ENCODE data around the gene SSUH2. TPM values are rescaled to one million over a fixed set of nuclear protein-coding genes. Genes with fewer than 3 reads are reported as not detected.

Gene SSUH2
- total RNA-seq, 1 experiment from 2014 or later, result 0.51 TPM

GRCh38 chr3:8647137-8647985 lies 2.8 kb upstream of the SSUH2 start:
- DNase-seq (ENCODE audit: unreplicated experiment), result no peak
- Mint-ChIP-seq H3K27me3 (ENCODE audit: insufficient read depth, unreplicated experiment) (peaks cover 12% of the 10 kb centered on the region), H3K36me3 (ENCODE audit: insufficient read depth, unreplicated experiment) (no peaks in the 10 kb centered on the region), H3K27ac (ENCODE audit: low read depth, unreplicated experiment) (no peak overlapping the region), H3K9me3 (ENCODE audit: unreplicated experiment) (no peaks in the 10 kb centered on the region), H3K4me1 (ENCODE audit: insufficient read depth, unreplicated experiment) (no peaks in the 10 kb centered on the region), H3K4me3 (ENCODE audit: unreplicated experiment) (no peak overlapping the region)
- intact Hi-C loops (cut with micrococcal nuclease), result no loop called here
- no peak for TF ChIP-seq CTCF (IDR thresholded peaks at IDR 0.05; ENCODE audit: unreplicated experiment)
- BruUV-seq (replicated peaks), result no TSS peak
- ChIA-PET POLR2A (no interaction called here), CTCF (interaction anchor here (0.8 to 1.8 kb wide), 3 partner anchors 14 to 230 kb away, joined by 3 to 7 read pairs (median 5); no protein-coding TSS in a partner anchor)

- CTCF ChIA-PET, result interaction anchor here (0.9 to 1.8 kb wide), 2 partner anchors 17 to 229 kb away, joined by 3 to 7 read pairs; no protein-coding TSS in a partner anchor
- POLR2A ChIA-PET, result no interaction called here
- no peak for TF ChIP-seq CTCF (IDR thresholded peaks at IDR 0.05; ENCODE audit: unreplicated experiment)
Observed at GRCh38 chr3:8646313-8646938, 1.8 kb upstream of the SSUH2 start.

GRCh38 chr3:8645712-8646111 lies 1.1 kb upstream of the SSUH2 start:
- CTCF ChIA-PET, result interaction anchor here (1.4 to 1.8 kb wide), 2 partner anchors 18 kb away, joined by 3 to 7 read pairs; no protein-coding TSS in a partner anchor
- intact Hi-C loops (cut with micrococcal nuclease), result no loop called here
- no TSS peak for BruUV-seq (replicated peaks)
- H3K27me3 Mint-ChIP-seq (ENCODE audit: insufficient read depth, unreplicated experiment), result no peaks in the 10 kb centered on the region
- no peaks in the 10 kb centered on the region for H3K4me1 Mint-ChIP-seq (ENCODE audit: insufficient read depth, unreplicated experiment)
- H3K4me3 Mint-ChIP-seq (ENCODE audit: unreplicated experiment), result no peak overlapping the region
- POLR2A ChIA-PET, result no interaction called here
- DNase-seq (ENCODE audit: unreplicated experiment), result no peak
- H3K9me3 Mint-ChIP-seq (ENCODE audit: unreplicated experiment), result no peaks in the 10 kb centered on the region
- no peak overlapping the region for H3K27ac Mint-ChIP-seq (ENCODE audit: low read depth, unreplicated experiment)
- no peaks in the 10 kb centered on the region for H3K36me3 Mint-ChIP-seq (ENCODE audit: insufficient read depth, unreplicated experiment)
- TF ChIP-seq CTCF (IDR thresholded peaks at IDR 0.05; ENCODE audit: unreplicated experiment), result no peak

More at GRCh38 chr3:8646313-8646938, 1.8 kb upstream of the SSUH2 start:
- no peaks in the 10 kb centered on the region for H3K9me3 Mint-ChIP-seq (ENCODE audit: unreplicated experiment)
- no TSS peak for BruUV-seq (replicated peaks)
- no peak overlapping the region for H3K4me3 Mint-ChIP-seq (ENCODE audit: unreplicated experiment)
- no peaks in the 10 kb centered on the region for H3K36me3 Mint-ChIP-seq (ENCODE audit: insufficient read depth, unreplicated experiment)
- H3K27ac Mint-ChIP-seq (ENCODE audit: low read depth, unreplicated experiment), result no peak overlapping the region
- intact Hi-C loops (cut with micrococcal nuclease), result no loop called here
- no peak for DNase-seq (ENCODE audit: unreplicated experiment)
- H3K4me1 Mint-ChIP-seq (ENCODE audit: insufficient read depth, unreplicated experiment), result no peaks in the 10 kb centered on the region
- peaks cover 3% of the 10 kb centered on the region for H3K27me3 Mint-ChIP-seq (ENCODE audit: insufficient read depth, unreplicated experiment)

- TF ChIP-seq CTCF (IDR thresholded peaks at IDR 0.05; ENCODE audit: unreplicated experiment), result no peak
- ChIA-PET POLR2A (no interaction called here), CTCF (interaction anchor here (0.6 to 1.4 kb wide), 4 partner anchors 20 to 126 kb away, joined by 3 to 7 read pairs (median 3); partner anchors contain the start of gene OXTR)
- DNase-seq (ENCODE audit: unreplicated experiment), result no peak
- BruUV-seq (replicated peaks), result no TSS peak
- intact Hi-C loops (cut with micrococcal nuclease), result no loop called here
- Mint-ChIP-seq H3K27ac (ENCODE audit: low read depth, unreplicated experiment) (no peak overlapping the region), H3K27me3 (ENCODE audit: insufficient read depth, unreplicated experiment) (no peaks in the 10 kb centered on the region), H3K4me1 (ENCODE audit: insufficient read depth, unreplicated experiment) (no peaks in the 10 kb centered on the region), H3K9me3 (ENCODE audit: unreplicated experiment) (no peaks in the 10 kb centered on the region), H3K4me3 (ENCODE audit: unreplicated experiment) (no peak overlapping the region), H3K36me3 (ENCODE audit: insufficient read depth, unreplicated experiment) (no peaks in the 10 kb centered on the region)
Observed at GRCh38 chr3:8643693-8644365, 769 bp downstream of the SSUH2 start.

Measured in MCF 10A (cell line).